C4-2B (cell line): ENCODE measurements around the gene SLC35F5.

Source experiments
- ZFX ChIP-seq: fragments of 450-650 bp; IDR thresholded peaks from 2 replicates; pipeline ENCODE4 v1.6.1; 2017
- TF ChIP-seq, protein P1 (sequence below): fragments of 450-650 bp; conservative IDR thresholded peaks from 2 replicates; pipeline ENCODE4 v1.5.1; 2017; ENCODE audit warnings: mild to moderate bottlenecking

DNA sequence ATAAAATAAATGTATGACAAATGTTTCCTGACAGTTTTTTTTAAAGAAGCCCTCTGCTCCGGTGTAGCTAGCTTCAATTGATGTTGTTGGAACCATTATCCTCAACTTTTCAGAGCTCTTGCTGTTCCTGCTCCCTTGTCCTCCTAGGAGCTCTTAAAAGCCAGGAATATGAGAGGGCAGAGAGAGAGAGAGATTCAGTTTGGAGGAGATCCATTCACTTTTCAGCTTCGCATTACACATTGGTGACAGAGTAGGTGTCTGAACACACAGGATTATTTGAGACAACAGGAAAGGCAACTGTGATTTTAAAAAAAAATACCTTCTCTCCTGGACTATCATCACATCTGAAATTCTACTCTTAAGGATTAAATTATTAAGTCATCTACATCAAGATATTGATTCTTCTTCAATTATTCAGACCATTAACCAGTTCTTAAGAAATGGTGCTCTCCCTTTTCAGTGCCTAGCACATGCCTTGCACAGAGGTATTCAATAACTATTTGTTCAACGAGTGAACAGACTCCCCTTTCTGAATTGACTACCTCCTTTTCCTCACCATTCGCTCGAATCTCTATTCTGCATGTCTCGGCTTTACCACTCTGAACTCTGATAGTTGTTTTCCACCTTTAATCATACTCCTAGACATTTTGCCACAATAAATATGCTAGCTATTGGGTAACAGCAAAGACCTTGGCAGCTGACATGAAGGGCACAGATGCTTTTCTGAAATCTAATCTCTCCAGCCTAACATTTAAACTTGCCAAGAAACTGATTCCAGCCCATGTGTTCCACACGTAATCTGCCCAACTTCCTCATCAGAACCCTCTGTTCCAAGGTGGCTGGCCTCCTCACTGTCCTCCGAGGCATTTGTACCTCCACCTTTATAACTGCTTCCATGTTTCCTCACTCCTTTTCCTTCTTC, 28.6 kb upstream of the SLC35F5 start:
- TF ChIP-seq, protein P1, sequence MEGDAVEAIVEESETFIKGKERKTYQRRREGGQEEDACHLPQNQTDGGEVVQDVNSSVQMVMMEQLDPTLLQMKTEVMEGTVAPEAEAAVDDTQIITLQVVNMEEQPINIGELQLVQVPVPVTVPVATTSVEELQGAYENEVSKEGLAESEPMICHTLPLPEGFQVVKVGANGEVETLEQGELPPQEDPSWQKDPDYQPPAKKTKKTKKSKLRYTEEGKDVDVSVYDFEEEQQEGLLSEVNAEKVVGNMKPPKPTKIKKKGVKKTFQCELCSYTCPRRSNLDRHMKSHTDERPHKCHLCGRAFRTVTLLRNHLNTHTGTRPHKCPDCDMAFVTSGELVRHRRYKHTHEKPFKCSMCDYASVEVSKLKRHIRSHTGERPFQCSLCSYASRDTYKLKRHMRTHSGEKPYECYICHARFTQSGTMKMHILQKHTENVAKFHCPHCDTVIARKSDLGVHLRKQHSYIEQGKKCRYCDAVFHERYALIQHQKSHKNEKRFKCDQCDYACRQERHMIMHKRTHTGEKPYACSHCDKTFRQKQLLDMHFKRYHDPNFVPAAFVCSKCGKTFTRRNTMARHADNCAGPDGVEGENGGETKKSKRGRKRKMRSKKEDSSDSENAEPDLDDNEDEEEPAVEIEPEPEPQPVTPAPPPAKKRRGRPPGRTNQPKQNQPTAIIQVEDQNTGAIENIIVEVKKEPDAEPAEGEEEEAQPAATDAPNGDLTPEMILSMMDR, result no peak
- TF ChIP-seq ZFX, result no peak
